Mesendoderm (in vitro differentiated cells): Measurements from ENCODE around the gene CFAP99.
A peak's percentile ranks its signal among the peaks of the same experiment; 100 is the strongest.

Source experiments
- DNase-seq: peaks from one replicate; pipeline ENCODE4 v3.0.0; 2013
- H2AK5ac ChIP-seq: 2 replicates; pipeline ENCODE4 v1.6.1; 2013; ENCODE audit warnings: low read length, inconsistent platforms
- H2BK120ac ChIP-seq: 2 replicates; pipeline ENCODE4 v1.6.1; 2013; ENCODE audit warnings: low read depth, mild to moderate bottlenecking, low read length, moderate library complexity, mixed read lengths
- H2BK15ac ChIP-seq: replicated peaks from 2 replicates; pipeline ENCODE4 v1.6.1; 2013; ENCODE audit warnings: low read depth, mild to moderate bottlenecking, moderate library complexity
- H2BK5ac ChIP-seq: 2 replicates; pipeline ENCODE4 v1.6.1; 2013; ENCODE audit warnings: low read length, inconsistent platforms
- H3K18ac ChIP-seq: 2 replicates; pipeline ENCODE4 v1.6.1; 2013; ENCODE audit warnings: mild to moderate bottlenecking, low read length, mixed read lengths
- H3K23ac ChIP-seq: one replicate; pipeline ENCODE4 v1.6.1; 2013; ENCODE audit warnings: low read length
- H3K27ac ChIP-seq: 2 replicates; pipeline ENCODE4 v1.5.1; 2013; ENCODE audit warnings: low read depth, mild to moderate bottlenecking, inconsistent platforms, low read length, moderate library complexity
- H3K27me3 ChIP-seq: 2 replicates; pipeline ENCODE4 v1.6.1; 2013; ENCODE audit warnings: low read length, control low read depth, mild to moderate bottlenecking, inconsistent platforms; ENCODE audit not compliant: insufficient read depth, poor library complexity
- H3K36me3 ChIP-seq: 2 replicates; pipeline ENCODE4 v1.6.1; 2013; ENCODE audit warnings: low read length, inconsistent platforms; ENCODE audit not compliant: control insufficient read depth, insufficient read depth
- H3K4ac ChIP-seq: one replicate; pipeline ENCODE4 v1.6.1; 2013; ENCODE audit warnings: low read depth, mild to moderate bottlenecking, low read length, moderate library complexity
- H3K4me1 ChIP-seq: 2 replicates; pipeline ENCODE4 v1.6.1; 2013; ENCODE audit warnings: low read depth, low read length, inconsistent platforms; ENCODE audit not compliant: control insufficient read depth
- H3K4me2 ChIP-seq: 2 replicates; pipeline ENCODE4 v1.6.1; 2013; ENCODE audit warnings: low read length
- H3K4me3 ChIP-seq: 2 replicates; pipeline ENCODE4 v1.5.1; 2013; ENCODE audit warnings: mild to moderate bottlenecking, low read length
- H3K56ac ChIP-seq: one replicate; pipeline ENCODE4 v1.6.1; 2013; ENCODE audit warnings: low read length
- H3K79me1 ChIP-seq: 2 replicates; pipeline ENCODE4 v1.6.1; 2013; ENCODE audit warnings: low read length, inconsistent platforms
- H3K79me2 ChIP-seq: 2 replicates; pipeline ENCODE4 v1.6.1; 2013; ENCODE audit warnings: mild to moderate bottlenecking, low read length; ENCODE audit not compliant: control insufficient read depth, insufficient read depth
- H3K9ac ChIP-seq: 2 replicates; pipeline ENCODE4 v1.6.1; 2013; ENCODE audit warnings: low read length, inconsistent platforms
- H4K5ac ChIP-seq: one replicate; pipeline ENCODE4 v1.6.1; 2013; ENCODE audit warnings: low read length
- H4K8ac ChIP-seq: one replicate; pipeline ENCODE4 v1.6.1; 2013; ENCODE audit warnings: low read depth, mild to moderate bottlenecking, control low read depth, low read length, moderate library complexity
- WGBS: extraction: QIAGEN DNeasy Blood & Tissue Kit; methylation state at CpG from one replicate; pipeline ENCODE4 v1.1.7; 2013; ENCODE audit warnings: low lambda C conversion rate, missing lambda C conversion rate; ENCODE audit not compliant: insufficient coverage; ENCODE audit errors: extremely low coverage; 5-methylcytosine and 5-hydroxymethylcytosine counted together

Gene CFAP99

DNA sequence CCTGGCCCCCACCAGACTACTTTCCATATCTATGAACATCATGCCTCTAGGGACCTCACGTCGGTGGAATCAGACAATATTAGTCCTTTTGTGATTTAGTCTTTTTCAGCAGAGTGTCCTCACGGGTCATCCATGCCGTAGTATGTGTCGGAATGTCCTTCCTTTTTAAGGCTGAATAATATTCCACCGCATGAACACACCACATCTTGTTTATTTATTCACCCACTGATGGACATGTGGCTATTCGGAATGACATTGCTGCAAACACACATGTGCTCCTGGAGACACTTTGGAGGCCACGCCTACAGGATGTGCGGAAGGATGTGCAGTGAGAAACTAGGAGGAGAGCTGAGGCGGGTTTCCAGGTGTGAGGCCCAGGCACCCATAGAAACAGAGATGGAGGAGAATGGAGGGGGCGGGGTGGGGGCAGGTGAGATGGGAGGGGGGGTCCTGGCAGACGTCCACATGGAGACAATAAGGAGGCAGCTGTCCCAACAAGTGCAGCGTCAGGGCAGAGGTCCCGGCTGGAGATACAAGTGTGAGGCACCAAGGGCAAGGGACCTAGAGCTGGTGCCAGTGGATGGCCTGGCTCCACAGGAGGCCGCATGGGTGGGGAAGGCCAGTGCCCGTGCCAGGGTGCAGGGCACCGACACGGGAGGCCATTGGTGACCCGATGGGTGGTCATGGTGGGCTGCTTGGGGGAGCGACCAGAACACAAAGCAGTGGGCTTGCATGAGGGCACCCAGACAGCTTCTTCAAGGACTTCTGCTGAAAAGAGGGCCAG lies 21.0 kb upstream of the CFAP99 start:
- DNase-seq, result no peak
- no peak overlapping the region for H2BK5ac ChIP-seq
- H3K79me1 ChIP-seq, result no peaks in the 10 kb centered on the region
- no peaks in the 10 kb centered on the region for H3K27me3 ChIP-seq
- no peak overlapping the region for H3K9ac ChIP-seq
- no peak overlapping the region for H4K8ac ChIP-seq
- no peak overlapping the region for H3K27ac ChIP-seq
- peaks cover 9% of the 10 kb centered on the region for H3K4me1 ChIP-seq
- no peak overlapping the region for H3K4me2 ChIP-seq
- H2BK15ac ChIP-seq, result no peak overlapping the region
- no peak overlapping the region for H2AK5ac ChIP-seq
- H3K4me3 ChIP-seq, result no peak overlapping the region
- no peak overlapping the region for H3K4ac ChIP-seq
- H3K23ac ChIP-seq, result no peak overlapping the region
- WGBS, result no CpG with 5 or more reads among the region's 20 CpGs
- H3K79me2 ChIP-seq, result no peaks in the 10 kb centered on the region
- no peak overlapping the region for H3K18ac ChIP-seq
- no peak overlapping the region for H2BK120ac ChIP-seq
- H3K36me3 ChIP-seq, result no peaks in the 10 kb centered on the region
- H4K5ac ChIP-seq, result no peak overlapping the region
- no peak overlapping the region for H3K56ac ChIP-seq

GRCh38 chr4:2399216-2399615 lies 19.5 kb upstream of the CFAP99 start:
- Histone ChIP-seq H3K4ac (no peak overlapping the region), H2BK120ac (no peak overlapping the region), H2AK5ac (no peak overlapping the region), H3K79me1 (no peaks in the 10 kb centered on the region), H4K8ac (no peak overlapping the region), H3K23ac (no peak overlapping the region), H3K27ac (no peak overlapping the region), H3K4me3 (no peak overlapping the region), H3K4me2 (no peak overlapping the region), H3K18ac (no peak overlapping the region), H3K9ac (no peak overlapping the region), H2BK5ac (no peak overlapping the region), H3K36me3 (no peaks in the 10 kb centered on the region), H3K4me1 (peaks cover 6% of the 10 kb centered on the region), H3K79me2 (no peaks in the 10 kb centered on the region), H2BK15ac (no peak overlapping the region), H4K5ac (no peak overlapping the region), H3K56ac (no peak overlapping the region), H3K27me3 (no peaks in the 10 kb centered on the region)
- WGBS, result no CpG with 5 or more reads among the region's 10 CpGs
- no peak for DNase-seq

DNA sequence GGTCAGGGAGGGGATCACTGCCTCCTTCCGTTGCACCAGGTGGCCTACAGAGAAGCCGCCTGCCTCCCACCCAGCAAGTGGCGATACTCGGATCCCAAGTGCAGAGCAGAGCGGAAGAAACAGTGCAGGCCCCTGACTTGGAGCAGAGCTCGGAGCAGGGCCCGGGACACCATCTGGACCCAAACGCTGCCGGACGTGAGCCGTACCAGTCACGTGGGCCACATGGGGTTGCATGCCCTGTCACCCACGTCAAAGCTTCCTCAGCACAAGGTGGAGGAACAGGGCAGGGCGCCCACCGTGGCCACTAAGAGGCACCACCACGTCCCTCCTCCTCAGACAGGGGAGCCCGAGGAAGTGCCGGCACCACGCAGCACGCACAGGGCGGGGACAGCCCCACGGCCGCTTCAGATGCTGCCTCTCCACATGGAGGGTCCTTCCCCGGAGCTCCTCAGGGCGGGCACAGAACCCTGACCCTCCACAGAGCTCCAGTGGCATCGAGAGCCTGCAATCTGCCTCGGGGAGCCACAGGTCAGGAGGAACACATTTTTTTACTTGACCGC lies 19.0 kb upstream of the CFAP99 start:
- WGBS, result no CpG with 5 or more reads among the region's 28 CpGs
- no peaks in the 10 kb centered on the region for H3K27me3 ChIP-seq

GRCh38 chr4:2400841-2401609 lies 17.7 kb upstream of the CFAP99 start:
- no peak overlapping the region for H3K4me2 ChIP-seq
- H3K27me3 ChIP-seq, result no peaks in the 10 kb centered on the region
- H3K79me2 ChIP-seq, result no peaks in the 10 kb centered on the region
- H3K56ac ChIP-seq, result no peak overlapping the region
- H3K4me1 ChIP-seq, result peaks cover 6% of the 10 kb centered on the region
- no peak overlapping the region for H4K8ac ChIP-seq
- H3K18ac ChIP-seq, result no peak overlapping the region
- H2BK15ac ChIP-seq, result no peak overlapping the region
- no peak for DNase-seq
- no peak overlapping the region for H3K4me3 ChIP-seq
- H3K23ac ChIP-seq, result no peak overlapping the region
- no peak overlapping the region for H2BK5ac ChIP-seq
- no peak overlapping the region for H2AK5ac ChIP-seq
- no peaks in the 10 kb centered on the region for H3K79me1 ChIP-seq
- no peak overlapping the region for H3K9ac ChIP-seq
- H4K5ac ChIP-seq, result no peak overlapping the region
- no peak overlapping the region for H3K27ac ChIP-seq
- no peak overlapping the region for H3K4ac ChIP-seq
- H3K36me3 ChIP-seq, result no peaks in the 10 kb centered on the region
- WGBS, result no CpG with 5 or more reads among the region's 15 CpGs
- no peak overlapping the region for H2BK120ac ChIP-seq

More for the DNA sequence above, 19.0 kb upstream of the CFAP99 start:
- Histone ChIP-seq H3K23ac (no peak overlapping the region), H2BK15ac (no peak overlapping the region), H4K8ac (no peak overlapping the region), H3K36me3 (no peaks in the 10 kb centered on the region), H2AK5ac (no peak overlapping the region), H3K4me1 (peaks cover 6% of the 10 kb centered on the region), H3K27ac (no peak overlapping the region), H3K79me2 (no peaks in the 10 kb centered on the region), H3K18ac (no peak overlapping the region), H3K4ac (no peak overlapping the region), H3K9ac (no peak overlapping the region), H3K79me1 (no peaks in the 10 kb centered on the region), H2BK120ac (no peak overlapping the region), H2BK5ac (no peak overlapping the region), H3K4me2 (no peak overlapping the region), H4K5ac (no peak overlapping the region), H3K4me3 (no peak overlapping the region), H3K56ac (no peak overlapping the region)
- DNase-seq, result no peak

GRCh38 chr4:2401610-2401983 lies 17.2 kb upstream of the CFAP99 start:
- H3K79me2 ChIP-seq, result no peaks in the 10 kb centered on the region
- no peak overlapping the region for H2AK5ac ChIP-seq
- H3K4me2 ChIP-seq, result peak overlapping the region; percentile 31
- H2BK15ac ChIP-seq, result no peak overlapping the region
- H4K8ac ChIP-seq, result no peak overlapping the region
- H3K4me1 ChIP-seq, result peaks cover 6% of the 10 kb centered on the region
- no CpG with 5 or more reads among the region's 15 CpGs for WGBS
- no peak overlapping the region for H3K4ac ChIP-seq
- H3K56ac ChIP-seq, result peak overlapping the region; percentile 69
- H3K36me3 ChIP-seq, result no peaks in the 10 kb centered on the region
- no peak overlapping the region for H3K23ac ChIP-seq
- H3K27me3 ChIP-seq, result no peaks in the 10 kb centered on the region
- H3K27ac ChIP-seq, result no peak overlapping the region
- H4K5ac ChIP-seq, result no peak overlapping the region
- no peak overlapping the region for H2BK120ac ChIP-seq
- no peaks in the 10 kb centered on the region for H3K79me1 ChIP-seq
- no peak overlapping the region for H3K4me3 ChIP-seq
- H2BK5ac ChIP-seq, result no peak overlapping the region
- H3K9ac ChIP-seq, result peak overlapping the region; percentile 56
- no peak overlapping the region for H3K18ac ChIP-seq
- no peak for DNase-seq
